ENCODE data around the gene C19orf67. TPM values are rescaled to one million over a fixed set of nuclear protein-coding genes. Genes with fewer than 3 reads are reported as not detected.

C19orf67 gene
- total RNA-seq, 4 donors from 2014 or later, result not detected

DNA sequence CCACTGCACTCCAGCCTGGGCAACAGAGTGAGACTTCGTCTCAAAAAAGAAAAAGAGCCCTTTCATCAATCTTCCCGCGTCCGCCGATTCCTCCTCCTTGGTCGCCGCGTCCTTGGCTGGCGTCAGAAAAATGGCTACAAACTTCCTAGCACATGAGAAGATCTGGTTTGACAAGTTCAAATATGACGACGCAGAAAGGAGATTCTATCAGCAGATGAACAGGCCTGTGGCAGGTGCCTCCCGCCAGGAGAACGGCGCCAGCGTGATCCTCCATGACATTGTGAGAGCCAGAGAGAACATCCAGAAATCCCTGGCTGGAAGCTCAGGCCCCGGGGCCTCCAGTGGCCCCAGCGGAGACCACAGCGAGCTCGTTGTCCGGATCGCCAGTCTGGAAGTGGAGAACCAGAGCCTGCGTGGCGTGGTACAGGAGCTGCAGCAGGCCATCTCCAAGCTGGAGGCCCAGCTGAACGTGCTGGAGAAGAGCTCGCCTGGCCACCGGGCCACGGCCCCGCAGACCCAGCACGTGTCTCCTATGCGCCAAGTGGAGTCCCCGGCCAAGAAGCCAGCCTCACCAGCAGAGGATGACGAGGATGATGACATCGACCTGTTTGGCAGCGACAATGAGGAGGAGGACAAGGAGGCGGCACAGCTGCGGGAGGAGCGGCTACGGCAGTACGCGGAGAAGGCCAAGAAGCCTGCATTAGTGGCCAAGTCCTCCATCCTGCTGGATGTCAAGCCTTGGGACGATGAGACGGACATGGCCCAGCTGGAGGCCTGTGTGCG lies 15.1 kb downstream of the C19orf67 start:
- TF ChIP-seq, protein P1, sequence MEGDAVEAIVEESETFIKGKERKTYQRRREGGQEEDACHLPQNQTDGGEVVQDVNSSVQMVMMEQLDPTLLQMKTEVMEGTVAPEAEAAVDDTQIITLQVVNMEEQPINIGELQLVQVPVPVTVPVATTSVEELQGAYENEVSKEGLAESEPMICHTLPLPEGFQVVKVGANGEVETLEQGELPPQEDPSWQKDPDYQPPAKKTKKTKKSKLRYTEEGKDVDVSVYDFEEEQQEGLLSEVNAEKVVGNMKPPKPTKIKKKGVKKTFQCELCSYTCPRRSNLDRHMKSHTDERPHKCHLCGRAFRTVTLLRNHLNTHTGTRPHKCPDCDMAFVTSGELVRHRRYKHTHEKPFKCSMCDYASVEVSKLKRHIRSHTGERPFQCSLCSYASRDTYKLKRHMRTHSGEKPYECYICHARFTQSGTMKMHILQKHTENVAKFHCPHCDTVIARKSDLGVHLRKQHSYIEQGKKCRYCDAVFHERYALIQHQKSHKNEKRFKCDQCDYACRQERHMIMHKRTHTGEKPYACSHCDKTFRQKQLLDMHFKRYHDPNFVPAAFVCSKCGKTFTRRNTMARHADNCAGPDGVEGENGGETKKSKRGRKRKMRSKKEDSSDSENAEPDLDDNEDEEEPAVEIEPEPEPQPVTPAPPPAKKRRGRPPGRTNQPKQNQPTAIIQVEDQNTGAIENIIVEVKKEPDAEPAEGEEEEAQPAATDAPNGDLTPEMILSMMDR (IDR thresholded peaks at IDR 0.05; ENCODE audit: low read depth), result no peak

DNA sequence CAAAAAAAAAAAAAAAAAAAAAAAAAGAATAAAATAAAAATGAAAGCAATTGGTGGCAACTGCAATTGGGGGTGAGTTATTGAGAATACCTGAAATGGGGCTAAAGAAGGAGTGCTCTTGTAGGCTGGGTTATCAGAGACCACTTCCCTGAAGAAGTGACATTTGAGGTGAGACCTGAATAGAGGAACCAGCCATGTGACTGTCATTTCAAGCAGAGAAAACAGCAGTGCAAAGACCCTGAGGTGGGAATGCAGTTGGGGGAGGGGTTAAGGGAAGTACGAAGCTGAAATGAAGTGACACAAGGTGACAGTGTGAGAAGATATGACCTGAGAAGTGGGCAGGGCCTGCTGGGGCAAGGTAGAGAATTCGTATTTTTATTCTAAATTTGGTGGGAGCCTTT lies 19.4 kb downstream of the C19orf67 start:
- TF ChIP-seq, protein P1 (IDR thresholded peaks at IDR 0.05; ENCODE audit: low read depth), result no peak

DNA sequence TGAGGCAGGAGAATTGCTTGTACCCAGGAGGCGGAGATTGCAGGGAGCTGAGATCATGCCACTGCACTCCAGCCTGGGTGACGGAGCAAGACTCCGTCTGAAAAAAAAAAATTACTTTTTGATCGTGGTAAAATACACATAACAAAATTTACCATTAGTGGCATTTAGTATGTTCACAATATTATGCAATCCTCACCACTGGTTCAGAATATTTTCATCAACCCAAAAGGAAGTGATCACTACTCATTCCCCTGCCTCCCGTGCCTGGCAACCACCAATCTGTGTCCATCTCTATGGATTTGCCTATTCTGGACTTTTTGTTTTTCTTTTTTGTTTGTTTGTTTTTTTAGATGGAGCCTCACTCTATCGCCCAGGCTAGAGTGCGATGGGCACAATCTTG lies 22.5 kb downstream of the C19orf67 start:
- TF ChIP-seq, protein P1 (IDR thresholded peaks at IDR 0.05; ENCODE audit: low read depth), result no peak

DNA sequence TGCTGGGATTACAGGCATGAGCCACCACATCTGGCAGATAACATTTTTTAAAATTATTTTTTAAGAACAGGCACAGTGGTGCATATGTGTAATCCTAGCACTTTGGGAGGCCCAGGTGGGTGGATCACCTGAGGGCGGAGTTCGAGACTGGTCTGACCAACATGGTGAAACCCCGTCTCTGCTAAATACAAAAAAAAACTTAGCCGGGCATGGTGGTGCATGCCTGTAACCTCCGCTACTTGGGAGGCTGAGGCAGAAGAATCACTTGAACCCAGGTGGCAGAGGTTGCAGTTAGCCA lies 23.1 kb downstream of the C19orf67 start:
- TF ChIP-seq, protein P1 (IDR thresholded peaks at IDR 0.05; ENCODE audit: low read depth), result no peak

DNA sequence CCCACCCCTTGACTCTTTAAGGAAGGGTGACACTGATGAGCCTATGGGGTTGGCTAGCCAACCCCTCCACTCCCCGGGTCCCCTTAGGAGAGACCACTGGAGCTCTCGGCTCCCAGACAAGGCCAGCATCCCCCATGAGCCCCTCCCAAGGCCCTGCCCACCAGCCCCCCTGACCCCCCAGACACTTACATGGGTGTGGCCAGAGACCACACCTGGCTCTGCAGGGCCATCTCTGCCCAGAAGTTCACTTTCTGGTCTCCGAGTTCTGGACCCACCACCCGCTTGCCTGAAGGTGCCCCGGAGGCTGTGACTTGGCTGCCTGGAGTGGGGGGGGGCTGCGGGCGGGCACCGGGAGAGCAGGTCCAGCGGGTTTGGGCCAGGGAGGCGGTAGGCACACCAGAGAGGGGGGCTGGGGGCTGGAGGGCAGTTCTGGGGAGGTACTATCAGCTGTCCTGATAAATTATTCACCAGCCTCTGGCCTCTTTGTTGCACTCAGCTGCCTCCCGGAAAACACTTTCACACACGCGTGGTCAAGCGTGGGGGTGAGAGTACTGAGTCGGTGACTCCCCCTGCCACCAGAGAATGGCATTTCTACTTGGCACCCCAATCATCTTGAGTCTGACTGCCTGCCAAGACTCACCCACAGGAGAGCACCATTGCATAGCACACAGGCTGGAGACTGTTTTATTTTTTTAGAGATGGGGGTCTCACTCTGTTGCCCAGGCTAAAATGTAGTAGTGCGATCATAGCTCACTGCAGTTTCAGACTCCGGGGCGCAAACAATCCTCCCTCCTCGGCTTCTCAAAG lies 23.6 kb downstream of the C19orf67 start, which contains the start of gene PALM3:
TSS of gene PALM3 (minus strand) at position 326 of the 807 bp plus-strand sequence. CDS start at position 230, 96 bp downstream.
- TF ChIP-seq, protein P1 (IDR thresholded peaks at IDR 0.05; ENCODE audit: low read depth), result no peak

DNA sequence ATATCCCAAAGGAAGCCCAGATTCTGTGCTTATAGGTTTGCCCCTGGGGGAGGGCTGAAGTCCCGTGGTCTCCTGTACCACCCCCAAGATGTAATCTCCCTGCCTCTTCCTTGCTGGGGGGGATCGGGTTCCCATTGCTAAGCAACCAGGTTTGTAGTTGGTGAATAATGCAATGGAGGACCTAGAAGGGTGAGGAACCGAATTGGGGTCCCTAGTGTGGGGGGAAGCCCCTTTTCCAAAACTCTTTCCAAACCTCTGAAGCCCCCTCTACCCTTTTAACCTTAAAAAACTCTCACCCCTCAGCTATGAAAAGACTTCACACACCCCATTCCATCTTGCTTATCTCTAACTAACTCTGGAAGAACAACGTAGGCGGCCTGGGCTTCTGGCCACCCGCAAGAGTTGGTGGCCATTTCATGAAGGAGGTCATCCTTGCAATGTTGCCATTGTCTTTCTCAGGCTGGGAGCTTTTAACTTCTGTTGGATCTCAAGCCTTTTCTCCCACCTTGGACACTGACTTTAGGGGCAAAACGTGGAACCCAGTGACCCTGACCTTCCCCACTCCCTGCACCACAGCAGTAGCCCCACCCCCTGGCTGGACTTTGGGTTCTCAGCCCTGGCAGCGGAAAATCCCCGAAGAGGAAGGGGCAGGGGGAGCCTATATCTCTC lies 24.4 kb downstream of the C19orf67 start:
- TF ChIP-seq, protein P1 (IDR thresholded peaks at IDR 0.05; ENCODE audit: low read depth), result no peak

DNA sequence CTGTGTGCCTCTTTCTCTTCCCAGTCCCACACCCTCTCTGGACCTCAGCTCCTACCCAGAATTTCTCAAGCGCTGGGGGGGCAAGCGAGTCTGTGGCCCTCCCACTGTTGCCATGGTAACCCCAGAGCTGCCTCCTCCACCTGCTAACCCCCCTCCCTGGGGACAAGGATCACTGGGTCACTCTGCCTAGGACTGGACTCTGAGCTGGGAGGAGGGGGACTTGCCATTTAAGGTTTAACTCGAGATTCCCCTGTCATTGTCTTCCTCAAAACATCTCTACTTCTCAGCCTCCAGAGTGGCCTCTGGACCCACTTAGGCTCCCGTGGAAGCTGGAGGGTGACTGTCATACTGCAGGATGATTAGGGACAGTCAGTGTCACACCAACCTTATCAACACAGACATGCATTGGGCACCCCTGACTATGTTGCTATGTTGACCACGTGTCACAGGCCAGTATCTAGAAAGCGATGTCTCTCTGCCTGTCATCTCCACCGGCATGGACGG lies 25.9 kb downstream of the C19orf67 start:
- TF ChIP-seq, protein P1 (IDR thresholded peaks at IDR 0.05; ENCODE audit: low read depth), result no peak
